ENCODE measurements around the gene ANKRD6. TPM values are rescaled to one million over a fixed set of nuclear protein-coding genes. Genes with fewer than 3 reads are reported as not detected.

The ANKRD6 gene
- total RNA-seq, 1 experiment from 2014 or later, result 7.1 TPM

DNA sequence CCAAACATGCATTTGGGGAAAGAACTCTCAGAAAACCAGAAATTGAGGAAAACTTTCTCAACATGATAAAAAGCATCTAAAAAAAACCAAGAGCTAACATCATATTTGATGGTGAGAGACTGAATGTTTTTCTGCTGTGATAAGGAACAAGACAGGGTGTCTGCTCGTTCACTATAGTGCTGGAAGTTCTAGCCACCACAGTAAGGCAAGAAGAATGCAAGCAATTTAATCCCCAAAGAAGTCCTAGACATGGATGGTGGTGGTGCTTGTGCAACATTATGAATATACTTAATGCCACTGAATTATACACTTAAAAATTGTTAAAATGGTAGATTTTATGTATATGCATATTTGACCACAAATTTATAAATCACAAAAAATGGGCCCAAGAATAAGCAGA lies 152.2 kb downstream of the ANKRD6 start:
- Histone ChIP-seq H3K9me3 (no peaks in the 10 kb centered on the region), H3K4me3 (no peak overlapping the region), H3K27me3 (no peaks in the 10 kb centered on the region), H3K36me3 (no peaks in the 10 kb centered on the region)
- DNase-seq, result no peak

DNA sequence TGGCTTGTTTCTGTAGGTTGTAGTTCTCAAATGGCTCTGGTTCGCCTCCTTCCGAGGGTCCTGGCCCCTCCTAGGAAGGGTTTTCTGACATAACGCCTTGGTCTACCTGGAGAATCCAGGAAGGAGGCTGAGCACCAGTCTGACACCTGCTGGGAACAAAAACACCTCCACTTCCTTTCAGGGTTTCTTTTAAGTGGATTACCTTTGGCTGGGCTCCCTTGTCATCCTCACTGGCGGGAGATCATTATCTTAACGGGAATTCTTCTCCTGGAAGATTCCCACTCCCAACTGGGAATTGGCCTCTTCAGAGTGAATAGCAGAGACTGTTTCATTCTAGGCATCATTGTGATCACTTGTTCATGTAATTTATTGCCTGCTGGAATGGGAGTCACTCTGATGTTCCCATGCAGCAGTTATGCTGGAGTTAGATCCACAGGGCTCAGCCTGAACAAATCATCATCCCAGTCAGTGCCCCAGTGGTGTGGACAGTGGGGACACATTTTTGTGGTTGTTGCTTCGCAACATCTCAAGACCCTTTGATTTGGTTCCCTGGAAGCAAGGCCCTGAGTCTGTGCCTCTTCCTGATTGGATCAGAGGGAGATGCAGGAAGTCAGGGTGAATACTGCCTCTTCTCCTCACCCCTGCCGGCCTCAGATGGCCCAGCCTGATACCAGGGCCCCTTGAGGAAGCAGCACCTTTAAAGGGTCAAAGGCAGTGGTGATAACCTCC lies 156.5 kb downstream of the ANKRD6 start:
- no peaks in the 10 kb centered on the region for H3K36me3 ChIP-seq
- no peak for DNase-seq
- no peaks in the 10 kb centered on the region for H3K27me3 ChIP-seq
- no peaks in the 10 kb centered on the region for H3K9me3 ChIP-seq
- no peak overlapping the region for H3K4me3 ChIP-seq

DNA sequence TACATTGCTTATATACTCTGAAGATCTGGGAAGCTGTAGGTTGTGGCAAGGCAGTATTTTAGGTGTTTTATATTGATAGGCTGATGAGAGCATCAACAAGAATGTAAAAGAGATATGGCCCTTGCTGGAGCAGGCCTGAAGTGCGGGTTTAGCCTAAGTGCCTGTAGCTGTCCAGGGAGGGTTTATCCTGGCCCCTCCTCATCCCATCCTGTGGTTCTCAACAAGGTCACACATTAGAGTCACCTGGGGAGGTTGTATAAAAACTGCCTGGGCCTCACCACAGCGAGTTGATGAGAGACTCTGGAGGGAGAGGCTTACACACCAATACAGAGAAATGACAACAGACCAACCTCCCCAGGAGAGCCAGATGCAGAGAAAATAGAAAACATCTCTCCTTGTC lies 157.2 kb downstream of the ANKRD6 start:
- no peak for DNase-seq
- Histone ChIP-seq H3K27me3 (no peaks in the 10 kb centered on the region), H3K9me3 (no peaks in the 10 kb centered on the region), H3K36me3 (no peaks in the 10 kb centered on the region), H3K4me3 (no peak overlapping the region)

DNA sequence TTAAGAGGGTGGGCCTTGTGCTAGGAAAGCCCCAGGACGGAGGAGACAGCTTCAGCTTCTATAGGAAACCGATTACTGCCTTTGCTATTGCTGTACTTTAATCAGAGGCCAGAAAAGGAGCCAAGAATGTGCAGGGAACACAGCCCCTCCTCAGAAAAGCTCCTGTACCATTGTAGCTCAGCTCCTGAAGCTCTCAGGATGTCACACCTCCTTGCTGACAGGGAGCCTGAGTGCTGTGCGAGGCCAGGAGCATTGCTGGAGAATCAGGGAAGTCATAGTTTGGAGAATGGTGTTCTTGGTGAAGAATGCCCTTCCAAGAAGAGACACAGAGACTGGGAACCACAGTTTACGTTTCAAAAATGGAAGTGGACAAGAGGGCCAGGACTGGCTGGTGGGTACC lies 158.8 kb downstream of the ANKRD6 start:
- Histone ChIP-seq H3K27me3 (no peaks in the 10 kb centered on the region), H3K9me3 (no peaks in the 10 kb centered on the region)
- no peak for DNase-seq

DNA sequence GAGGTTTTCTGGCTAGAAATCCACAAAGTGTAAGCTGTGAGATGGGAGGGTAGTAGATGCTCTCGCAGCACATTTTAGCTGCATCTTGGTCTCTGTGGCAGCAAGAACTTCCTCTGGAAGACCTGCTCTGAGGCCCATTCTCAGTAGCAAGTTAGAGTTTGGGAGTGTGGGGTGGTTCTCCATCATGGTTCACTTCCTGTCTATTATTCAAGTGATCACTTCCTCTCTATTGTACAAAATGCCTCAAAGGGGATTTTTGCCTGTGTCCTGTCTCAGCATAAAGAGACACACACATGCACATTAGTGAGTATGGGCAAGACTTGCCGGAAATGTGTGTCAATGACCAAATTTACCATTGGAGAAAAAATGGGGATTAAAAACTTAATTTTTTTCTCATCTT lies 163.1 kb downstream of the ANKRD6 start:
- no peak for DNase-seq
- no peaks in the 10 kb centered on the region for H3K27me3 ChIP-seq
- no peak overlapping the region for H3K4me3 ChIP-seq
- H3K36me3 ChIP-seq, result no peaks in the 10 kb centered on the region
- H3K9me3 ChIP-seq, result no peaks in the 10 kb centered on the region

More for the DNA sequence above, 158.8 kb downstream of the ANKRD6 start:
- Histone ChIP-seq H3K36me3 (no peaks in the 10 kb centered on the region), H3K4me3 (no peak overlapping the region)

DNA sequence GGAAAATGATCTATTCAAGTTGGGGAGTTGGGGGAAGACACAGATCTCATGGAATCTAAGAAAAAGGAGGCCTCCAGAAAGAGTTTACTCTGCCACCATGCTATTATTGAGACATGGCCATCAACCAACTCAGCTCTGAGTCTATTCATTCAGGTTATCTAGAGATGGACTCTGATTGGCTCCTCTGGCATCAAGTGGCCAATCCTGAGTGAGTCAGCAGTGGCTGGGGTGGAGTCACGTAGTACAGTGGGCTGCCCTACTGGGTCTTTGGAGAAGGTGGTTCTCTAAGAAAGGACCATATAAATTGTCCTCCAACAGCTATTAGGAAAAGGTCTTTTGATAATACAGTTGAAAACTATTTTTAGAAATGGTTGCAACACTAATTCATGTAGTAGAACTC lies 163.5 kb downstream of the ANKRD6 start:
- no peaks in the 10 kb centered on the region for H3K9me3 ChIP-seq
- DNase-seq, result no peak
- no peak overlapping the region for H3K4me3 ChIP-seq
- H3K36me3 ChIP-seq, result no peaks in the 10 kb centered on the region
- H3K27me3 ChIP-seq, result no peaks in the 10 kb centered on the region

DNA sequence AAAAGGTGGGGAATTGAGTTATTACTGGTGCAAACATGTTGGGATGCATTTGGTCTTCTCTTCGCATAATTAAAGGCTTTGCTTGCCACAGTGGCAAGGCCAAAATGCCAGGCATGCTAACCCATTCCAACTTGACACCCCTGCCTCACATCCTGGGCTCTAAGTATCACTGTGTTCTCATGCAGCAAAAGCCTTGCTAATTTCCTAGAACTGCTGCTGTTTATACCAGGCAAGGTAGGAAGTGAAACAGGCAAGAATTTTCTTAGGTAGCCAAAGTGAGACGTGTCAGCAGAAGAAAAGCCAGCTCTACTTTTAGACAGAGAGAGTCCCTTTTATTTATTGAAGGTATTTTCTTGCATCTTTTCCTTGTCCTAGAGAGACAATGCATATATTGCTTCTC lies 164.4 kb downstream of the ANKRD6 start:
- Histone ChIP-seq H3K9me3 (no peaks in the 10 kb centered on the region), H3K4me3 (no peak overlapping the region), H3K36me3 (no peaks in the 10 kb centered on the region), H3K27me3 (no peaks in the 10 kb centered on the region)
- DNase-seq, result no peak

DNA sequence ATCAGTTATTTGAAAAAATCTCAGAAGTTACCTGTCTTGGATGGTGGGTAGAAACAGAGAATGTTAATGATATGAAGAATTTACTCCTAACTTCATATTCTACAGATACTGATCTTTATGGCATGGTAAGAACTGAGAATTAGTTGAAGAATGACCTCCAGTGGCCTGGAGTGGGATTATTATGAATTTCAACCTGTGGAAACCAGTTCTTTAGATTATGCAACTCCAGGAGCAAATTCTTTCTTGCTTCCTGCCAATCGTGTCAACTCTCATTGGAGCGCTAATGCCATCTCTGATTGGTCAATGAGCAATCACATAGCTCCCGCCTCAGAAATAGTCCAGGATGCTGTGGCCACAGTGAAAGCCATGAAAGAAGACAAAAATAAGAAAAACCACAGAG lies 165.0 kb downstream of the ANKRD6 start:
- peak; percentile 5 for DNase-seq
- no peaks in the 10 kb centered on the region for H3K36me3 ChIP-seq
- no peaks in the 10 kb centered on the region for H3K27me3 ChIP-seq

DNA sequence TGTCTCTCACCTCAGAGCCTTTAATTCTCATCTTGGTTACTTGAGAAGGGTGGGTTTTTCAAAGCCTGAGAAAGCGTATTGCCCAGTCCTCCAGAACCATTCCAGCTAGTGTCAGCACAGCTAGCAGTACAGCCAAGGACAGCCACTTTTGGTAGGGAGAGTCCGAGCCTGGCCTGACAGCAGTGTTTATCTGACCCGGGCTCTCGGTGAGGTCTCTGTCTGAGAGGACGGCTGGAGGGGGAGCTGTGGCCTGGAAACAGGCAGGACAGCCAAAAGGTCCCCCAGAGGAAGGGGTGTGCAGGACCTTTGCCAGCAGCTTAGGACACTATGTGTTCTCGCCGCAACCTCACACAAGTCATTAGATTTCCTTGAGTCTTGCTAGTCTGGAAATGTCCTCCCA lies 166.8 kb downstream of the ANKRD6 start:
- DNase-seq, result no peak
- H3K9me3 ChIP-seq, result no peaks in the 10 kb centered on the region
- no peak overlapping the region for H3K4me3 ChIP-seq
- H3K27me3 ChIP-seq, result no peaks in the 10 kb centered on the region
- H3K36me3 ChIP-seq, result no peaks in the 10 kb centered on the region

More for the DNA sequence above, 165.0 kb downstream of the ANKRD6 start:
- no peak overlapping the region for H3K4me3 ChIP-seq
- no peaks in the 10 kb centered on the region for H3K9me3 ChIP-seq

DNA sequence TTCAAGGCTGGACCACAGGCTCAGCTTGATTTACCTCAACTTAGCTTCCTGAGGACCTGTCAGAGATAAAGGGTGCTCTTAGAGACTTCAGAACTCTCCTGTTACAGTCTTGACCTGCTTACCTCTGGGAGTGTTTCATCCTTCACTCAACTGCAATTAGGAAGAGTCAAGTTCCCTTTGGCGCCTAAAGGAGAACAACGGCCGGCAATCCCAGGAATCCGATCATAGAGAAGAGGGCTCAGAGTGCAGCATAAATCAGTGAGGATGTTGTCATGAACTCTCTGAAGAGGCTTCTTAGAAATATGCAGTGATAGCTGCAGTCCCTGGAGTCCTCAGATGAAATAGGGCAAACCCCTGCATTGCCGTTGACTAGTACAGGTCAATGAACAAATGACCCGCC lies 169.2 kb downstream of the ANKRD6 start:
- no peak for DNase-seq
- H3K27me3 ChIP-seq, result no peaks in the 10 kb centered on the region
- H3K9me3 ChIP-seq, result no peaks in the 10 kb centered on the region
- no peak overlapping the region for H3K4me3 ChIP-seq
- H3K36me3 ChIP-seq, result no peaks in the 10 kb centered on the region

DNA sequence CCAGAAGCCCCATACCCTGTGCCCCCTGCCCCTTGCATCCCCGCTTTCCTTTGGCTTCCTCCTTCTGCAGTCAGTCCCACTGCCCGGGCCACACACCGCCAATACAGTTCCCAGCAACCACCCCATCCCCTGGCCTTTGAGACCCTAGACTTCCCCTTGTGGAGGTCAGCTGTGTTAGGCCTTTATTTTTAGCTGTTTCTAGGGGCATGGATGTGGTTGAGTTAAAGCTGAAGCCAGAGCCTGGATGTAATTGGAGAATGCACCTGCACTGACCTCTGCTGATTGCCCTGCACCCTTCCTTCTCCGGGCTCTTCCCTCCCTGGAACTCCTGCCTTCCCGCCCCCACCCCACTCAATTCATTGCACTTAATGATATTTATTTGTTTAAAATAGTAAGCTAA lies 171.7 kb downstream of the ANKRD6 start:
- DNase-seq, result no peak
- no peak overlapping the region for H3K4me3 ChIP-seq
- H3K36me3 ChIP-seq, result no peaks in the 10 kb centered on the region
- no peaks in the 10 kb centered on the region for H3K9me3 ChIP-seq
- no peaks in the 10 kb centered on the region for H3K27me3 ChIP-seq

DNA sequence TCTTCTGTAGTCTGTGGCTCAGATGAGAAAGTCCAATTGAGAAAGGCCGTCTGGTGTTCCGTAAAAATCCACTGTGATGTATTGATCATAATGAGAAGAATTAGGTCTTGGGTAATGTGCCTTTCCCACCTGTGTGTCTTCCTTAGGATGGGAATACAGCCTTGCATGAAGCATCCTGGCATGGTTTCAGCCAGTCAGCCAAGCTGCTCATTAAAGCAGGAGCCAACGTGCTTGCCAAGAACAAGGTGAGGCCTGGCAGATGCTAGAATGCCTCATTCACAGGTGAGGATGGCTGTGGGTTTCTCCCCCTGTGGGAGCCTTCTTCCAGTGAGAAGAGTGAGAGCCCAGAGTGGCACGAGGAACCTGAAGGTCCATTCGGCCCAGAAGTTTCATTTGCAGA lies 172.9 kb downstream of the ANKRD6 start:
- H3K4me3 ChIP-seq, result no peak overlapping the region
- no peak for DNase-seq
- H3K9me3 ChIP-seq, result no peaks in the 10 kb centered on the region
- H3K27me3 ChIP-seq, result no peaks in the 10 kb centered on the region
- no peaks in the 10 kb centered on the region for H3K36me3 ChIP-seq

DNA sequence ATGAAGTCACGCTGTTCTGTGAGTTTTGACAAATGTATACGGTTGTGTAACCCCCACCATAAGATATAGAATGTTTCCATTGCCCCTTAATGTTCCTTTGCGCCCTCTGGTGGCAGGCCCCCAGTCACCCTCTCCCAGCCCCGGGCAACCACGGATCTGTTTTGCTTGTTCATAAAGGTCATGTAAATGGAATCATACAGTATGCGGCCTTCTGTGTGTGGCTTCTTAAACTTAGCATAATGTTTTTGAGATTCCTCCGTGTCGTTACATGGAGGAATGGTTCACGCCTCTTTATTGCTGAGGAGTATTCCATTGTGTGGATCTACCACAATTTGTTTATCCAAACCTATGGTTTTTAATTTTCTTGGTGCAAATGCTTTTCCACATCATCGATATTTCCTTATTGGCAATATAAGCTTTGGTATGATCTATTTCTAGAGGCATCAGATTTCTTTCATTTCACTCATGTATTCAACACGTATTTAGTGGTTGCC lies 177.2 kb downstream of the ANKRD6 start:
- H3K9me3 ChIP-seq, result no peaks in the 10 kb centered on the region
- H3K27me3 ChIP-seq, result no peaks in the 10 kb centered on the region
- no peaks in the 10 kb centered on the region for H3K36me3 ChIP-seq
- no peak overlapping the region for H3K4me3 ChIP-seq
- peak; percentile 33 for DNase-seq

DNA sequence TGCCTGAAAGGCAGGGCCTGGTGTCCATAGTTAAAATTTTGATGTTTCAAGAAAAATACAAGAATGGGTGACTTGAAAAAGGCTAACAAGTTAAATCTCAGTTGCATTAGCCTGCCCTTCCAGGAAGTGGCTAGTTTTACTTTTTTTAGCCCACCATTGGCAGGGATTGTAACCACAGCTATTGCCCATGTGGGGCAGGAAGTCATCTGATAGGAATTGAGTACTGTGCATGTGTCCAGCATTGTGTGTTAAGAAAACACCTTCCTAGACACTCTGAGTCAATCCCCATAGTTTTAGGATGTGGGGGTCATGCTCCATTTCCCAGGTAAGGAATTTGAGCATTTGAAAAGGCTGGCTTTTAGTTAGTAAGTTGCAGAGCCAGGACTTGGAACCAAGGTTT lies 178.7 kb downstream of the ANKRD6 start:
- Histone ChIP-seq H3K27me3 (no peaks in the 10 kb centered on the region), H3K4me3 (no peak overlapping the region), H3K9me3 (no peaks in the 10 kb centered on the region), H3K36me3 (no peaks in the 10 kb centered on the region)
- no peak for DNase-seq

DNA sequence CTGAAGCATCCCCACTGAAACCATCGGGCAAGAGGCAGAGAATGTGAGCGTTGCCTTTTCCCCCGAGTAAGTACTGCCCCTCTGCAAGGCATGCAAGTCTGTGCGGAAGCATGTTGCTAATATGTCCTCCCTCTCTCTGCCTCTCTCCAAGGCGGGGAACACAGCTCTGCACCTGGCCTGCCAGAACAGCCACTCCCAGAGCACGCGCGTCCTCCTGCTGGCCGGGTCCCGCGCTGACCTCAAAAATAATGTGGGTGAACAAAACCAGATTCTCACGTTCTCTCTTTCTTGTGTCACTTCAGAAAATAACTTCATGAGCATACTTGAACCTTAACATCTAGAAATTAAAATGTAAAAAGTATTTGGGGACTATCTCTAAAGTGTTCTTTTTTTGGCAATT lies 179.2 kb downstream of the ANKRD6 start:
- no peak for DNase-seq
- no peaks in the 10 kb centered on the region for H3K36me3 ChIP-seq

DNA sequence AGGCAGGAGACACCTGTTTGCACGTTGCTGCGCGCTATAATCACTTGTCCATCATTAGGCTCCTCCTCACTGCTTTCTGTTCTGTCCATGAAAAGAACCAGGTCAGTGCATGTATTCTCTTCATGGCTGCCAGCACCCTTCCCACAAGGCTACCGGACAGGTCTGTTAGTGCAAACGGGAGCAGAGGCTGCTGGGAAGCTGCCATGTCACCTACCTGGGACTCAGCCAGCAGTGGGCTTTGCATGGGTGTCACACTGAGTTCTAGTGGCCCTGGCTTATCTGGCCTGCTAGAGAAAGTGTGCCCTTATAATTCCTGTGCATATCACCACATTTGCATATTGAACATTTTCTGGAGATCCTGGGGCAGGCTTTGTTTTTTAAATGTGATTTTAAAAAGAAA lies 180.8 kb downstream of the ANKRD6 start:
- Histone ChIP-seq H3K27me3 (no peaks in the 10 kb centered on the region), H3K36me3 (no peaks in the 10 kb centered on the region), H3K4me3 (no peak overlapping the region), H3K9me3 (no peaks in the 10 kb centered on the region)
- no peak for DNase-seq

More for the DNA sequence above, 179.2 kb downstream of the ANKRD6 start:
- H3K9me3 ChIP-seq, result no peaks in the 10 kb centered on the region
- no peaks in the 10 kb centered on the region for H3K27me3 ChIP-seq
- H3K4me3 ChIP-seq, result no peak overlapping the region

DNA sequence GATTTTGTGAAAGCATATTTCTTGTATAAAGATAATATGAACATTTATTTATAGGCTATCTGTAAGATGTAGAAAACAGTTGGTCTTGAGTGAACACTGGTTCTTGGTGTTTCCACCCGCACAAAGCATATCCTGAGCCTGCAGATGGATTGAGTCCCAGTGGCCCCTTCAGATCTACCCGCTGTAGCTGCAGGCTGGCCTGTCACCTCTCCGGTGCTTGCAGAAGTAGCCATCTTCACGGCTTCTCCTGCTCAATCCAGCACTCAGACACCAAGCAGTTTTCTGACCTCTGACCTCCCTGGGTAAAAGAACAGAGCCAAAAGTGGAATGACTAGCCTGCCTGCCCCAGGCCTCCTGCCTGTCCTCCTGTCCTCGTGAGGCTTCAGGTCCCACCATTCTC lies 182.9 kb downstream of the ANKRD6 start:
- Histone ChIP-seq H3K9me3 (no peaks in the 10 kb centered on the region), H3K4me3 (no peak overlapping the region), H3K27me3 (no peaks in the 10 kb centered on the region), H3K36me3 (no peaks in the 10 kb centered on the region)
- no peak for DNase-seq

DNA sequence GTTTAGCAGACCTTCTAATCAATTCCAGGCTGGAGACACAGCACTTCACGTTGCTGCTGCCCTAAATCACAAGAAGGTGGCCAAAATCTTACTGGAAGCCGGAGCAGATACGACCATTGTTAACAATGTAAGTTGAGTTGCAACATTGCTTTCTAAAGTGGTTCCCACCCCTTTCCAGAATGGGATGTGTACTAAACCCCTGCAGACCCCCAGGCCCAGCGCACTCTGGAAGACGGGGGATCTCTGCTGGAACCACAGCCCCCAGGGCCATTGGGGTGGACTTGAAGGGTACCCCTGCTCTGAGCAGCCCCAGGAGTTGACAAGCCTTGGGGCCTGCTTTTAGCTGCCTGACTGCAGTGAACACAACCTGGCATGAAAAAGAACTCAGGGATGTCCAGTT lies 183.6 kb downstream of the ANKRD6 start:
- no peaks in the 10 kb centered on the region for H3K27me3 ChIP-seq
- H3K36me3 ChIP-seq, result no peaks in the 10 kb centered on the region
- DNase-seq, result no peak
- H3K4me3 ChIP-seq, result no peak overlapping the region
- H3K9me3 ChIP-seq, result no peaks in the 10 kb centered on the region
